Osteoblast (primary cell): ENCODE results near the gene RPRD1A. TPM values are rescaled to one million over a fixed set of nuclear protein-coding genes. Genes with fewer than 3 reads are reported as not detected.
"Not testable (repeated sequence)": the region's sequence is repeated elsewhere in the genome, so short reads cannot be mapped to it uniquely, and the experiment has no call there.

Source experiments
- DNase-seq: peaks from one replicate; pipeline ENCODE4 v3.0.0; 2011; ENCODE audit warnings: low spot score, mixed read lengths; ENCODE audit not compliant: insufficient read length; ENCODE audit errors: missing footprints
- H2AFZ ChIP-seq: 2 replicates; pipeline ENCODE4 v1.6.0; 2011; ENCODE audit warnings: mild to moderate bottlenecking, low read length
- H3K27ac ChIP-seq: 2 replicates; pipeline ENCODE4 v1.5.1; 2011; ENCODE audit warnings: mild to moderate bottlenecking, low read depth, low read length, moderate library complexity
- H3K27me3 ChIP-seq: 2 replicates; pipeline ENCODE4 v1.6.0; 2012; ENCODE audit warnings: mild to moderate bottlenecking, control low read depth, inconsistent platforms, low read length, moderate library complexity; ENCODE audit not compliant: insufficient read depth
- H3K36me3 ChIP-seq: 2 replicates; pipeline ENCODE4 v1.5.1; 2011; ENCODE audit warnings: mild to moderate bottlenecking, low read length, control low read depth, moderate library complexity; ENCODE audit not compliant: insufficient read depth
- H3K4me1 ChIP-seq: 2 replicates; pipeline ENCODE4 v1.5.1; 2011; ENCODE audit warnings: mild to moderate bottlenecking, low read length, control low read depth, moderate library complexity; ENCODE audit not compliant: insufficient read depth
- H3K4me2 ChIP-seq: 2 replicates; pipeline ENCODE4 v1.6.0; 2011; ENCODE audit warnings: mild to moderate bottlenecking, low read length; ENCODE audit not compliant: insufficient read depth
- H3K4me3 ChIP-seq: fragments of 200-600 bp; sonication (generic); 3 replicates; pipeline ENCODE4 v1.5.1; 2012; ENCODE audit warnings: mild to moderate bottlenecking, low read length, inconsistent platforms; ENCODE audit not compliant: insufficient read depth
- H3K79me2 ChIP-seq: 2 replicates; pipeline ENCODE4 v1.6.0; 2012; ENCODE audit warnings: mild to moderate bottlenecking, low read length, control low read depth, inconsistent platforms; ENCODE audit not compliant: insufficient read depth
- H3K9me3 ChIP-seq: 2 replicates; pipeline ENCODE4 v1.5.1; 2011; ENCODE audit warnings: low read depth, low read length, control low read depth
- H4K20me1 ChIP-seq: 2 replicates; pipeline ENCODE4 v1.6.0; 2012; ENCODE audit warnings: mild to moderate bottlenecking, low read length, control low read depth; ENCODE audit not compliant: insufficient read depth
- total RNA-seq: library from RNA; depleted of rRNA; stranded (reverse); fragments of >200 nt; gene quantifications from 2 replicates; pipeline ENCODE4 v1.2.3, GENCODE V29; 2012
- TF ChIP-seq, protein P1 (sequence below): IDR thresholded peaks from 2 replicates; pipeline ENCODE4 v1.5.1; 2011; ENCODE audit warnings: mild to moderate bottlenecking, low read depth, low read length, moderate library complexity; ENCODE audit errors: extremely low read depth

The RPRD1A gene
- total RNA-seq, 1 donor = 36.2 TPM

DNA sequence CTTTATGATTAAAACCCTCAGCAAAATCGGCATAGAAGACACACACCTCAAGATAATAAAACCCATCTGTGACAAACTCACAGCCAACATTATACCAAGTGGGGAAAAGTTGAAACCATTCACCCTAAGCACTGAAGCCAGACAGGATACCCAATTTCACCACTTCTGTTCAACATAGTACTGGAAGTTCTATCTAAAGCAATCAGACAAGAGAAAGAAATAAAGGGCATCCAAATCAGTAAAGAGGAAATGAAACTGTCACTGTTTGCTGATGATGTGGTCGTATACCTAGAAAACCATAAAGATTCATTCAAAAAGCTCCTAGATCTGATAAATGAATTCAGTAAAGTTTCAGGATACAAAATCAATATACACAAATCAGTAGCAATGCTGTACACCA is 16.4 kb upstream of the RPRD1A start:
- Histone ChIP-seq H3K36me3 (no peaks in the 10 kb centered on the region), H3K27ac (no peak overlapping the region), H2AFZ (no peak overlapping the region), H3K4me2 (no peak overlapping the region), H3K27me3 (peaks cover 4% of the 10 kb centered on the region), H3K4me3 (no peak overlapping the region), H3K9me3 (no peaks in the 10 kb centered on the region), H3K79me2 (no peaks in the 10 kb centered on the region), H3K4me1 (peaks cover 7% of the 10 kb centered on the region), H4K20me1 (no peaks in the 10 kb centered on the region)
- TF ChIP-seq, protein P1, sequence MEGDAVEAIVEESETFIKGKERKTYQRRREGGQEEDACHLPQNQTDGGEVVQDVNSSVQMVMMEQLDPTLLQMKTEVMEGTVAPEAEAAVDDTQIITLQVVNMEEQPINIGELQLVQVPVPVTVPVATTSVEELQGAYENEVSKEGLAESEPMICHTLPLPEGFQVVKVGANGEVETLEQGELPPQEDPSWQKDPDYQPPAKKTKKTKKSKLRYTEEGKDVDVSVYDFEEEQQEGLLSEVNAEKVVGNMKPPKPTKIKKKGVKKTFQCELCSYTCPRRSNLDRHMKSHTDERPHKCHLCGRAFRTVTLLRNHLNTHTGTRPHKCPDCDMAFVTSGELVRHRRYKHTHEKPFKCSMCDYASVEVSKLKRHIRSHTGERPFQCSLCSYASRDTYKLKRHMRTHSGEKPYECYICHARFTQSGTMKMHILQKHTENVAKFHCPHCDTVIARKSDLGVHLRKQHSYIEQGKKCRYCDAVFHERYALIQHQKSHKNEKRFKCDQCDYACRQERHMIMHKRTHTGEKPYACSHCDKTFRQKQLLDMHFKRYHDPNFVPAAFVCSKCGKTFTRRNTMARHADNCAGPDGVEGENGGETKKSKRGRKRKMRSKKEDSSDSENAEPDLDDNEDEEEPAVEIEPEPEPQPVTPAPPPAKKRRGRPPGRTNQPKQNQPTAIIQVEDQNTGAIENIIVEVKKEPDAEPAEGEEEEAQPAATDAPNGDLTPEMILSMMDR = no peak
- no peak for DNase-seq

DNA sequence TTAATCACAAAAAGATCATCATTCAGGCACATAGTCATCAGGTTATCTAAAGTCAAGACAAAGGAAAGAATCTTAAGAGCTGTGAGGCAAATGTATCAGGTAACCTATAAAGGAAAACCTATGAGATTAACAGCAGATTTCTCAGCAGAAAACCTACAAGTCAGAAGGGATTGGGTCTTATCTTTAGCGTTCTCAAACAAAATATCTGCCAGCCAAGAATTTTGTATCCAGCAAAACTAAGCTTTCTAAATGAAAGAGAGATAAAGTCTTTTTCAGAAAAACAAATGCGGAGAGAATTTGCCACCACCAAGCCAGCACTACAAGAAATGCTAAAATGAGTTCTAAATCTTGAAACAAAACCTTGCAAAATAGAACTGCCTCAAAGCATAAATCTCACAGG is 13.8 kb upstream of the RPRD1A start:
- not testable (repeated sequence) for H3K27ac ChIP-seq, H3K9me3 ChIP-seq, H3K27me3 ChIP-seq, H3K79me2 ChIP-seq, DNase-seq, H3K4me3 ChIP-seq, H3K4me1 ChIP-seq, H2AFZ ChIP-seq, H3K36me3 ChIP-seq, H3K4me2 ChIP-seq, H4K20me1 ChIP-seq

- Histone ChIP-seq H3K4me2 (peak overlapping the region; percentile 67), H4K20me1 (no peaks in the 10 kb centered on the region)
Measured at GRCh38 chr18:36078751-36079529, 11.6 kb upstream of the RPRD1A start.

DNA sequence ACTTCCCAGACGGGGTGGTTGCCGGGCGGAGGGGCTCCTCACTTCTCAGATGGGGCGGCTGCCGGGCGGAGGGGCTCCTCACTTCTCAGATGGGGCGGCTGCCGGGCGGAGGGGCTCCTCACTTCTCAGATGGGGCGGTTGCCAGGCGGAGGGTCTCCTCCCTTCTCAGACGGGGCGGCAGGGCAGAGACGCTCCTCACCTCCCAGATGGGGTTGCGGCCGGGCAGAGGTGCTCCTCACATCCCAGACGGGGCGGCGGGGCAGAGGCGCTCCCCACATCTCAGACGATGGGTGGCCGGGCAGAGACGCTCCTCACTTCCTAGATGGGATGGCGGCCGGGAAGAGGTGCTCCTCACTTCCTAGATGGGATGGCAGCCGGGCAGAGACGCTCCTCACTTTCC is 10.4 kb upstream of the RPRD1A start:
- not testable (repeated sequence) for H2AFZ ChIP-seq, H4K20me1 ChIP-seq, H3K4me3 ChIP-seq, H3K27ac ChIP-seq, DNase-seq, H3K36me3 ChIP-seq, H3K4me1 ChIP-seq, H3K4me2 ChIP-seq, H3K9me3 ChIP-seq, H3K27me3 ChIP-seq, H3K79me2 ChIP-seq

More at GRCh38 chr18:36078751-36079529, 11.6 kb upstream of the RPRD1A start:
- H3K27me3 ChIP-seq = peaks cover 4% of the 10 kb centered on the region
- peaks cover 7% of the 10 kb centered on the region for H3K4me1 ChIP-seq
- H3K4me3 ChIP-seq = peak overlapping the region; percentile 18
- H2AFZ ChIP-seq = peak overlapping the region; percentile 7
- no peaks in the 10 kb centered on the region for H3K79me2 ChIP-seq
- TF ChIP-seq, protein P1 = no peak
- H3K36me3 ChIP-seq = no peaks in the 10 kb centered on the region
- no peaks in the 10 kb centered on the region for H3K9me3 ChIP-seq
- H3K27ac ChIP-seq = no peak overlapping the region
- no peak for DNase-seq

DNA sequence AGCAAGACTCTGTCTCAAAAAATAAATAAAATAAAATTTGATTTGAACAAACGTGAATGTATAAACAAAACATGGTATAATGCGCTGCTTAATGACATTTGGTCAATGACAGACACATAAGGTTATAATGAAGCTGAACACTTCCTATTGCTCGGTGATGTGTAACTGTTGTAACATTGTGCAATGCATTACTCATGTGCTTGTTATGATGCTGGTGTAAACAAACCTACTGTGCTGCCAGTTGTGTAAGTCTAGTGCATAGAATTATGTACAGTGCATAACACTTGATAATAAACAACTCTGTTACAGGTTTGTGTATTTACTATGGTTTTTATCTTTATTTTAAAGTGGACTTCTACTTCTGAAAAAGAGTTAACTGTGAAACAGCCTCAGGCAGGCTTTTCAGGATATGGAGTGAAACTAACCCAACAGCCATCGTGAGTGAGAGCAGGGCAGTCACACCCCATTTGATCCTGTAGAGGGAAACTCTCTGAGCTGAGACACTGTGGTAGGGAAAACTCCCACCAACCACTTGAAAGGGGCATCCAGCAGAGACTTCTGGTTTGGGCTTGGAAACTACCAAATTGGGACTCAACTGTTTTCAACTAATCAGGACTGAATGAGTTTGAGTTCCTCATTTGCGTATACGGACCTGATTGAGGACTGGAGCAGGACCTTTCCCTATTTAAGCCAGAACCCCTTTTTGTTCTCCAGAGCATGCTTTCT is 8.7 kb upstream of the RPRD1A start:
- no peaks in the 10 kb centered on the region for H3K79me2 ChIP-seq
- no peaks in the 10 kb centered on the region for H3K36me3 ChIP-seq
- H3K9me3 ChIP-seq = no peaks in the 10 kb centered on the region
- no peak overlapping the region for H3K27ac ChIP-seq
- TF ChIP-seq, protein P1 = no peak
- no peak for DNase-seq
- no peak overlapping the region for H3K4me2 ChIP-seq
- no peak overlapping the region for H3K4me3 ChIP-seq
- peaks cover 4% of the 10 kb centered on the region for H3K27me3 ChIP-seq
- H3K4me1 ChIP-seq = peaks cover 7% of the 10 kb centered on the region
- no peak overlapping the region for H2AFZ ChIP-seq
- H4K20me1 ChIP-seq = no peaks in the 10 kb centered on the region
